Karpas-422 (cell line): ENCODE results near the gene PI4KB. TPM values are rescaled to one million over a fixed set of nuclear protein-coding genes. Genes with fewer than 3 reads are reported as not detected.
"Not testable (repeated sequence)": the region's sequence is repeated elsewhere in the genome, so short reads cannot be mapped to it uniquely, and the experiment has no call there.

Source experiments
- DNase-seq: peaks from one replicate; pipeline ENCODE4 v3.0.0-alpha.2; 2015
- H2AFZ ChIP-seq: fragments of 200-600 bp; sonication (generic); 2 replicates; pipeline ENCODE4 v1.6.1; 2014; ENCODE audit warnings: antibody characterized with exemption, low read length, mixed read lengths
- H3K27ac ChIP-seq: fragments of 200-600 bp; sonication (generic); 2 replicates; pipeline ENCODE4 v1.5.1; 2014; ENCODE audit warnings: mild to moderate bottlenecking, low read length, moderate library complexity
- H3K27me3 ChIP-seq: fragments of 200-600 bp; sonication (generic); 2 replicates; pipeline ENCODE4 v1.6.1; 2014; ENCODE audit warnings: low read length, mixed read lengths
- H3K36me3 ChIP-seq: fragments of 200-600 bp; sonication (generic); 2 replicates; pipeline ENCODE4 v1.6.1; 2014; ENCODE audit warnings: low read length, mixed read lengths; ENCODE audit not compliant: insufficient read depth
- H3K4me1 ChIP-seq: fragments of 200-600 bp; sonication (generic); 2 replicates; pipeline ENCODE4 v1.6.1; 2014; ENCODE audit warnings: mild to moderate bottlenecking, low read length, mixed read lengths
- H3K4me2 ChIP-seq: fragments of 200-600 bp; sonication (generic); 2 replicates; pipeline ENCODE4 v1.6.1; 2014; ENCODE audit warnings: low read length, low read depth, mild to moderate bottlenecking; ENCODE audit not compliant: poor library complexity, severe bottlenecking
- H3K4me3 ChIP-seq: fragments of 200-600 bp; sonication (generic); 2 replicates; pipeline ENCODE4 v1.5.1; 2014; ENCODE audit warnings: mild to moderate bottlenecking, antibody characterized with exemption, low read length, mixed read lengths
- H3K79me2 ChIP-seq: fragments of 200-600 bp; sonication (generic); 2 replicates; pipeline ENCODE4 v1.6.1; 2014; ENCODE audit warnings: mild to moderate bottlenecking, low read length, mixed read lengths
- H3K9ac ChIP-seq: fragments of 200-600 bp; sonication (generic); 2 replicates; pipeline ENCODE4 v1.6.0; 2014; ENCODE audit warnings: low read length
- H3K9me2 ChIP-seq: fragments of 200-600 bp; sonication (generic), shearing (Covaris generic); replicated peaks from 2 replicates; pipeline ENCODE4 v1.6.0; 2014; ENCODE audit warnings: mild to moderate bottlenecking, low read length, moderate library complexity; ENCODE audit not compliant: insufficient read depth
- H3K9me3 ChIP-seq: fragments of 300-700, 200-600 bp; sonication (generic); 2 replicates; pipeline ENCODE4 v1.6.1; 2014; ENCODE audit warnings: low read length, mixed read lengths
- H4K20me1 ChIP-seq: fragments of 200-600 bp; sonication (generic); 2 replicates; pipeline ENCODE4 v1.6.1; 2014; ENCODE audit warnings: mild to moderate bottlenecking, antibody characterized with exemption, low read length, low read depth; ENCODE audit not compliant: insufficient read depth
- total RNA-seq: library from RNA; depleted of rRNA; stranded (reverse); fragments of >200 nt; shearing (Covaris generic); gene quantifications from 2 replicates; pipeline ENCODE4 v1.2.3, GENCODE V29; 2014; ENCODE audit warnings: low replicate concordance

The PI4KB gene
- total RNA-seq, 1 experiment from 2014 or later = 29.4 TPM

- H3K27ac ChIP-seq, H4K20me1 ChIP-seq, H3K9ac ChIP-seq, H3K27me3 ChIP-seq, H2AFZ ChIP-seq, DNase-seq, H3K9me2 ChIP-seq, H3K36me3 ChIP-seq, H3K4me2 ChIP-seq, H3K4me3 ChIP-seq, H3K9me3 ChIP-seq: not testable (repeated sequence)
- Histone ChIP-seq H3K79me2 (peaks cover 12% of the 10 kb centered on the region), H3K4me1 (peaks cover 22% of the 10 kb centered on the region)
Observed at GRCh38 chr1:151350323-151350722, 23.1 kb upstream of the PI4KB start.

DNA sequence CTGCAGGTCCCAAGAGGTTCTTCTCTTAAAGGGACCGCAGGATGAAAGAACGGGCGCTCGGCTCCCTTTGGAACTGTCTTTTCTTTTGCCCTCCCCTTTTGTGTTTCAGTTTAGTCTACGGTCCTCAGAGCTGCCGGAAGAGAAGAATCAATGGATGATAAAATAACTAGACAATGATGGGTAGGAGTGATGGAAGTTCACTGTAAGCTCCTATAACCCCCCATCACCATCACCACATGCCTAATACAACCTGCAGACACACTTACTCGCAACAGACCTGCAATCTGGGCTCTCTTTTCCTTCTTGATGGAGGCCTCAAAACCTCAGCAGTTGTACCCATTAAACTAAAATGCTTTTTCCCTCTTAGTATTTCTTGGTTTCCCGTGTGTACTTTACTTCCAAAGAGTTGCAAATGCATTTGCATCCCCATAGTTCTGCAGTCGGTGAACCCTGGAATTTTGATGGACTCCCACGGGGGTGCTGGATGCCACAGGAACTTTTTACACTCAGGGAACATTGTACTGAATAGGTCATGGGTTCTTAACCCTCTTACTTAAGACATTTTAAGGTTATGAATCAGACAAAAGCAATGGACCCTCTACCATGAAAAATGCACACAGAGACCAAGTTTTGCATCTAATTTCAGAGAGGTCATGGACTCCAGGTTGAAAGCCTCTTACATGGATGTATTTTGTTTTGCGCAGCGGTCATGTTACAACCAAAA, 20.5 kb upstream of the PI4KB start:
- peak overlapping the region; percentile 59 for H3K9ac ChIP-seq
- peaks cover 16% of the 10 kb centered on the region for H3K79me2 ChIP-seq
- H3K27ac ChIP-seq = peak overlapping the region; percentile 94
- H3K9me2 ChIP-seq = no peaks in the 10 kb centered on the region
- peaks cover 8% of the 10 kb centered on the region for H3K9me3 ChIP-seq
- peak overlapping the region; percentile 35 for H2AFZ ChIP-seq
- H4K20me1 ChIP-seq = no peaks in the 10 kb centered on the region
- peak; percentile 54 for DNase-seq
- peak overlapping the region; percentile 79 for H3K4me2 ChIP-seq
- peak overlapping the region; percentile 71 for H3K4me3 ChIP-seq
- H3K27me3 ChIP-seq = no peaks in the 10 kb centered on the region
- peaks cover 23% of the 10 kb centered on the region for H3K36me3 ChIP-seq
- H3K4me1 ChIP-seq = peaks cover 36% of the 10 kb centered on the region

DNA sequence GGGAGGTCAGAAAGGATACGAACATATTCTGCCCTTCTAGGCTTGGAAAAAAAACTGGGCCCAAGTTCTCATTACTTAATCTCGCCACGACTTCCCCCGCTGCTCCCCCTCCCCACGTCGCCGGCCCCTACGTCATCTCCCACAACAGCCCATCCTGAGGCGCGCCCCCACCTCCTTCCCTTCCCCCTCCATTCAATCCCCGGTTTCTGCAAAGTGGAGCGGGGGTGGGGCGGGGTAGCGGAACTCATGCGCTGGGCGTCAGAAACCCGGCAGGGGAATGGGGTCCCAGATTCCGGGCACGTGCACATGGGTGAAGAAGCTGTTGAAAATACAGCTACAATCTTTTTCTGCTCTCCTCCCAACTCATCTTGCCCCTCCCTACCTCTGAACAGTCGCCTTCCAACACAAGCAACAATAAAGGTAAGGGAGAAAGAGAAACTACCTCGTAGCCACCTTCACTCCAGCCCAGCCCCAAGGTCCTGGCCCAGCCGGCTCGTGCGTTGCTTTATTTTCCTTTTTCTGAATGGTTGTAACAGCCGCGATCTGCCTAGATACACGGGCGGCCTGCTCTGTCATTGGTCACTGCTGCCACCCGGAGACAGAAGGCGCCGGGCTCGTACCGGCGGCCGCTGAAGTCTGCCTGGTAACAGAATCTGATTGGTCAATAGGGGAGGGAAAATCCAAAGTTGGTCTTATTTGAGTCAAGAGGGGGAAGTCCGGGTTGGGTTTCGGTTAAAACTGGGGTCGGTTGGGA, 19.7 kb upstream of the PI4KB start, which contains the start of gene RFX5:
Gene RFX5, minus strand, starts transcription at position 484 of the 754 bp plus-strand sequence. CDS start 932 bp downstream, outside the sequence.
- Histone ChIP-seq H3K4me2 (peak within 1 kb of the TSS; percentile 79), H4K20me1 (no peaks in the 10 kb centered on the region), H3K27me3 (no peaks in the 10 kb centered on the region), H3K4me3 (peak within 1 kb of the TSS; percentile 71), H3K9ac (peak within 1 kb of the TSS; percentile 92), H3K4me1 (peaks cover 35% of the 10 kb centered on the region), H3K27ac (peak within 1 kb of the TSS; percentile 94), H3K36me3 (peaks cover 23% of the 10 kb centered on the region), H2AFZ (peak within 1 kb of the TSS; percentile 51), H3K9me3 (peaks cover 3% of the 10 kb centered on the region), H3K79me2 (peaks cover 16% of the 10 kb centered on the region), H3K9me2 (no peaks in the 10 kb centered on the region)
- peak; percentile 99 for DNase-seq

GRCh38 chr1:151346082-151346768, 19.0 kb upstream of the PI4KB start:
- Histone ChIP-seq H3K27ac (peak overlapping the region; percentile 94), H2AFZ (no peak overlapping the region), H4K20me1 (no peaks in the 10 kb centered on the region), H3K9ac (peak overlapping the region; percentile 92), H3K36me3 (peaks cover 23% of the 10 kb centered on the region), H3K4me1 (peaks cover 38% of the 10 kb centered on the region), H3K9me3 (no peaks in the 10 kb centered on the region), H3K4me2 (peak overlapping the region; percentile 79), H3K4me3 (peak overlapping the region; percentile 71), H3K9me2 (no peaks in the 10 kb centered on the region), H3K79me2 (peaks cover 16% of the 10 kb centered on the region), H3K27me3 (no peaks in the 10 kb centered on the region)
- peak; percentile 56 for DNase-seq

- H3K4me3 ChIP-seq = no peak overlapping the region
- peaks cover 23% of the 10 kb centered on the region for H3K36me3 ChIP-seq
- no peak overlapping the region for H3K9ac ChIP-seq
- peaks cover 38% of the 10 kb centered on the region for H3K4me1 ChIP-seq
- no peak overlapping the region for H2AFZ ChIP-seq
- H3K4me2 ChIP-seq = no peak overlapping the region
- no peak overlapping the region for H3K27ac ChIP-seq
- no peaks in the 10 kb centered on the region for H4K20me1 ChIP-seq
- H3K79me2 ChIP-seq = peaks cover 16% of the 10 kb centered on the region
- H3K9me2 ChIP-seq = no peaks in the 10 kb centered on the region
- no peaks in the 10 kb centered on the region for H3K9me3 ChIP-seq
- DNase-seq = no peak
- no peaks in the 10 kb centered on the region for H3K27me3 ChIP-seq
Observed at GRCh38 chr1:151344291-151344690, 17.1 kb upstream of the PI4KB start.

DNA sequence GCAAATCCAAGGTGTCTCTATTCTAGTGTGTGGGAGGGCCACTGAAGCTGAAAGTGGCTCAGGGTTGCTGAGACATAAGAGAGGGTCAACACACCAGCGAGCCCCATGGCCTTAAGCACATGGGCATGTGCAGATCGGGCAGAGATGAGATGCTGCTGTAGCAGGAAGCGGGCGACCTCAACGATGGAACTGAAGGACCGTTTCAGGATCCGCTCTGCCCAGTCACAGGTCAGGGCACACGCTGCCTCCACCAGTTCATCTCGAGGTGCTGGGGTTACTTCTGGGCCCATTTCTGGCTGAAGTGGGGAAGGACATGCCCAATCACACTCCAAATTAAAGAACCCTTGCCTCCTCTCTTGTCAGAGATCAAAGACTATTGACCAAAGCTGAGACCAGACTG, 16.4 kb upstream of the PI4KB start:
- Histone ChIP-seq H3K4me2 (no peak overlapping the region), H3K9me2 (no peaks in the 10 kb centered on the region), H3K4me1 (peaks cover 38% of the 10 kb centered on the region), H3K36me3 (peaks cover 23% of the 10 kb centered on the region), H4K20me1 (no peaks in the 10 kb centered on the region), H3K27ac (no peak overlapping the region), H3K9ac (no peak overlapping the region), H3K27me3 (no peaks in the 10 kb centered on the region), H2AFZ (no peak overlapping the region), H3K9me3 (no peaks in the 10 kb centered on the region), H3K4me3 (no peak overlapping the region), H3K79me2 (peaks cover 16% of the 10 kb centered on the region)
- no peak for DNase-seq

- no peak overlapping the region for H3K4me2 ChIP-seq
- no peaks in the 10 kb centered on the region for H4K20me1 ChIP-seq
- H3K9me3 ChIP-seq = no peaks in the 10 kb centered on the region
- peaks cover 23% of the 10 kb centered on the region for H3K36me3 ChIP-seq
- no peak overlapping the region for H2AFZ ChIP-seq
- H3K4me3 ChIP-seq = no peak overlapping the region
- no peaks in the 10 kb centered on the region for H3K27me3 ChIP-seq
- no peak overlapping the region for H3K9ac ChIP-seq
- no peaks in the 10 kb centered on the region for H3K9me2 ChIP-seq
- no peak for DNase-seq
- H3K4me1 ChIP-seq = peaks cover 31% of the 10 kb centered on the region
- H3K27ac ChIP-seq = no peak overlapping the region
- peaks cover 16% of the 10 kb centered on the region for H3K79me2 ChIP-seq
Observed at GRCh38 chr1:151342569-151342968, 15.4 kb upstream of the PI4KB start.

GRCh38 chr1:151342021-151342420, 14.8 kb upstream of the PI4KB start:
- Histone ChIP-seq H3K79me2 (peaks cover 16% of the 10 kb centered on the region), H4K20me1 (no peaks in the 10 kb centered on the region), H3K9ac (no peak overlapping the region), H3K27ac (0 out of 2 replicates have a peak overlapping the region, but pooled peaks have one; percentile 13), H3K4me2 (no peak overlapping the region), H3K4me3 (no peak overlapping the region), H3K9me3 (no peaks in the 10 kb centered on the region), H3K27me3 (no peaks in the 10 kb centered on the region), H3K36me3 (peaks cover 23% of the 10 kb centered on the region), H2AFZ (no peak overlapping the region), H3K4me1 (peaks cover 29% of the 10 kb centered on the region), H3K9me2 (no peaks in the 10 kb centered on the region)
- DNase-seq = no peak
